ENCODE data around the gene RNF144A.

DNA sequence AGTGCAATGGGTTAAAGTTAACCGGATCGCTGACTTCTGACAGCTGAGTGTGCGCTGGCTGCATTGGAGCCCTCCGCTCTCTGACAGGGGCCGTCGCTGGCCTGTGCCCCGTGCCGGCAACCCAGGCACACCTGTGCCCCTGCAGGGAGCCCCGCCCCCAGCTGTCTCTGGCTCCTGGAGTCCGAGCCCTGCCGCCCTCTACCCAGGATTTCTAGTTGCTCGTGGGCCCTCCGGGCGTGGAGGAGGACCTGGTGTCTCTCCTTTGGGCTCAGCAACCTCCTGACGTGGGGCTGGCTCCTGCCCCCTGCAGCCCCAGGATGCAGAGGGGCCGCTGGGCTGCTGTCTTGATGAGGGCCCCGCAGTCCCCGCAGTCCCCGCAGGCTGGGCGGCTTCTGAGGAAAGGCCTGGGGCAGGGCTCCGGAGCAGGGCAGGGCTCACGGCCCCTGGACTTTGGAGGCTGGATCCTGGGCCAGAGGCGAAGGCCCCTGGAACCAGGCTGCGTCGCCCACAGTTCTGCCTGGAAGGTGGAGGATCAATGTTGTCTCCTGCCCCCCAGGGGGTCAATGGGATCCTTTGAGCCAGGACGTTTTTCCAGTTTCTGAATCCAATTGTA is 172.8 kb downstream of the RNF144A start:
- TF ChIP-seq, protein P1, sequence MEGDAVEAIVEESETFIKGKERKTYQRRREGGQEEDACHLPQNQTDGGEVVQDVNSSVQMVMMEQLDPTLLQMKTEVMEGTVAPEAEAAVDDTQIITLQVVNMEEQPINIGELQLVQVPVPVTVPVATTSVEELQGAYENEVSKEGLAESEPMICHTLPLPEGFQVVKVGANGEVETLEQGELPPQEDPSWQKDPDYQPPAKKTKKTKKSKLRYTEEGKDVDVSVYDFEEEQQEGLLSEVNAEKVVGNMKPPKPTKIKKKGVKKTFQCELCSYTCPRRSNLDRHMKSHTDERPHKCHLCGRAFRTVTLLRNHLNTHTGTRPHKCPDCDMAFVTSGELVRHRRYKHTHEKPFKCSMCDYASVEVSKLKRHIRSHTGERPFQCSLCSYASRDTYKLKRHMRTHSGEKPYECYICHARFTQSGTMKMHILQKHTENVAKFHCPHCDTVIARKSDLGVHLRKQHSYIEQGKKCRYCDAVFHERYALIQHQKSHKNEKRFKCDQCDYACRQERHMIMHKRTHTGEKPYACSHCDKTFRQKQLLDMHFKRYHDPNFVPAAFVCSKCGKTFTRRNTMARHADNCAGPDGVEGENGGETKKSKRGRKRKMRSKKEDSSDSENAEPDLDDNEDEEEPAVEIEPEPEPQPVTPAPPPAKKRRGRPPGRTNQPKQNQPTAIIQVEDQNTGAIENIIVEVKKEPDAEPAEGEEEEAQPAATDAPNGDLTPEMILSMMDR (conservative IDR thresholded peaks at IDR 0.05 in 1 of 2, IDR thresholded peaks at IDR 0.05 in 1 of 2; ENCODE audit: low read depth in 1 of 2, low read length in 2 of 2) = no peak
- TF ChIP-seq EZH2 (IDR thresholded peaks at IDR 0.05; ENCODE audit: low read length, missing control alignments) = no peak
